COLO668 (cell line): ENCODE measurements around the gene EMC1.
"Not testable (repeated sequence)": the region's sequence is repeated elsewhere in the genome, so short reads cannot be mapped to it uniquely, and the experiment has no call there.

ENCODE experiments used
- DNase-seq: peaks from one replicate; lab custom pipeline; 2025; ENCODE audit not compliant: unreplicated experiment; lab: John Stamatoyannopoulos, UW

The EMC1 gene

GRCh38 chr1:19219451-19219850, 31.9 kb downstream of the EMC1 start:
- no peak for DNase-seq

- not testable (repeated sequence) for DNase-seq
Measured at GRCh38 chr1:19216585-19216984, 34.7 kb downstream of the EMC1 start.

- no peak for DNase-seq
Measured at GRCh38 chr1:19213580-19213979, 37.7 kb downstream of the EMC1 start.

GRCh38 chr1:19212167-19212566, 39.2 kb downstream of the EMC1 start:
- no peak for DNase-seq

GRCh38 chr1:19210772-19211549, 40.4 kb downstream of the EMC1 start:
- DNase-seq, result peak; percentile 28

GRCh38 chr1:19209990-19210771, 41.1 kb downstream of the EMC1 start, which contains the start of gene UBR4:
Gene UBR4 (minus strand): TSS chr1:19210266. CDS start chr1:19210248, 18 bp downstream.
- peak; percentile 100 for DNase-seq

GRCh38 chr1:19209439-19209989, 41.8 kb downstream of the EMC1 start:
- DNase-seq, result peak; percentile 58

- DNase-seq, result no peak
Measured at GRCh38 chr1:19208710-19209438, 42.5 kb downstream of the EMC1 start.

- no peak for DNase-seq
Measured at GRCh38 chr1:19206947-19207346, 44.4 kb downstream of the EMC1 start.

- DNase-seq, result no peak
Measured at GRCh38 chr1:19205845-19206244, 45.5 kb downstream of the EMC1 start.

GRCh38 chr1:19205403-19205802, 45.9 kb downstream of the EMC1 start:
- no peak for DNase-seq

- DNase-seq, result no peak
Measured at GRCh38 chr1:19204446-19205266, 46.7 kb downstream of the EMC1 start.

- DNase-seq, result no peak
Measured at GRCh38 chr1:19203440-19203839, 47.9 kb downstream of the EMC1 start.

GRCh38 chr1:19202396-19202795, 48.9 kb downstream of the EMC1 start:
- DNase-seq, result no peak

GRCh38 chr1:19199969-19200604, 51.2 kb downstream of the EMC1 start:
- DNase-seq, result no peak

GRCh38 chr1:19199329-19199968, 51.9 kb downstream of the EMC1 start:
- DNase-seq, result no peak

GRCh38 chr1:19198820-19199219, 52.5 kb downstream of the EMC1 start:
- DNase-seq, result no peak

- no peak for DNase-seq
Measured at GRCh38 chr1:19197845-19198244, 53.5 kb downstream of the EMC1 start.

- DNase-seq, result no peak
Measured at GRCh38 chr1:19196331-19196730, 55.0 kb downstream of the EMC1 start.
